ENCODE results near the gene HNRNPH1. TPM values are rescaled to one million over a fixed set of nuclear protein-coding genes. Genes with fewer than 3 reads are reported as not detected.

The HNRNPH1 gene
- total RNA-seq, 1 donor from 2014 or later, result 458 TPM

GRCh38 chr5:179620703-179621350 lies 2.6 kb downstream of the HNRNPH1 start:
- Mint-ChIP-seq H3K27me3 (ENCODE audit: low read depth, unreplicated experiment) (no peaks in the 10 kb centered on the region), H3K9me3 (ENCODE audit: unreplicated experiment) (no peaks in the 10 kb centered on the region), H3K36me3 (ENCODE audit: low read depth, unreplicated experiment) (peaks cover 30% of the 10 kb centered on the region), H3K4me3 (ENCODE audit: unreplicated experiment) (peak overlapping the region; percentile 95), H3K4me1 (ENCODE audit: low read depth, unreplicated experiment) (peaks cover 32% of the 10 kb centered on the region), H3K27ac (ENCODE audit: unreplicated experiment) (peak overlapping the region; percentile 8)
- FAIRE-seq (no peak), DNase-seq (ENCODE audit: low read depth) (peak; percentile 43)
- Histone ChIP-seq H4K20me1 (ENCODE audit: insufficient read depth, low read length) (peaks cover 74% of the 10 kb centered on the region), H3K79me2 (ENCODE audit: insufficient read depth, low read length) (peaks cover 81% of the 10 kb centered on the region), H3K36me3 (ENCODE audit: insufficient read depth, low read length) (peaks cover 63% of the 10 kb centered on the region), H3K4me1 (ENCODE audit: insufficient read depth, low read length) (peaks cover 27% of the 10 kb centered on the region), H2AFZ (ENCODE audit: low read depth, low read length) (no peak overlapping the region), H3K27me3 (ENCODE audit: insufficient read depth, low read length) (no peaks in the 10 kb centered on the region), H3K4me2 (ENCODE audit: low read length) (peak overlapping the region; percentile 95), H3K27ac (ENCODE audit: low read depth, low read length) (peak overlapping the region; percentile 59), H3K9me3 (ENCODE audit: insufficient read depth, low read depth, low read length) (no peaks in the 10 kb centered on the region), H3K9ac (ENCODE audit: low read length) (peak overlapping the region; percentile 99), H3K4me3 (ENCODE audit: insufficient read depth, low read depth, low read length) (peak overlapping the region; percentile 91)
- no peak for TF ChIP-seq EZH2 (IDR thresholded peaks at IDR 0.05; ENCODE audit: insufficient read depth, low read length)
- no peak for TF ChIP-seq CTCF (IDR thresholded peaks at IDR 0.05; ENCODE audit: insufficient read depth, low read depth, low read length)

GRCh38 chr5:179620293-179620692 lies 3.2 kb downstream of the HNRNPH1 start:
- Histone ChIP-seq H3K4me2 (ENCODE audit: low read length) (peak overlapping the region; percentile 95), H3K4me1 (ENCODE audit: insufficient read depth, low read length) (peaks cover 27% of the 10 kb centered on the region), H3K27ac (ENCODE audit: low read depth, low read length) (peak overlapping the region; percentile 59), H3K36me3 (ENCODE audit: insufficient read depth, low read length) (peaks cover 69% of the 10 kb centered on the region), H3K9me3 (ENCODE audit: insufficient read depth, low read depth, low read length) (no peaks in the 10 kb centered on the region), H3K79me2 (ENCODE audit: insufficient read depth, low read length) (peaks cover 86% of the 10 kb centered on the region), H2AFZ (ENCODE audit: low read depth, low read length) (no peak overlapping the region), H3K4me3 (ENCODE audit: insufficient read depth, low read depth, low read length) (peak overlapping the region; percentile 91), H3K27me3 (ENCODE audit: insufficient read depth, low read length) (no peaks in the 10 kb centered on the region), H4K20me1 (ENCODE audit: insufficient read depth, low read length) (peaks cover 79% of the 10 kb centered on the region), H3K9ac (ENCODE audit: low read length) (peak overlapping the region; percentile 99)
- Mint-ChIP-seq H3K36me3 (ENCODE audit: low read depth, unreplicated experiment) (peaks cover 33% of the 10 kb centered on the region), H3K27me3 (ENCODE audit: low read depth, unreplicated experiment) (no peaks in the 10 kb centered on the region), H3K4me1 (ENCODE audit: low read depth, unreplicated experiment) (peaks cover 32% of the 10 kb centered on the region), H3K4me3 (ENCODE audit: unreplicated experiment) (peak overlapping the region; percentile 95), H3K9me3 (ENCODE audit: unreplicated experiment) (no peaks in the 10 kb centered on the region), H3K27ac (ENCODE audit: unreplicated experiment) (no peak overlapping the region)
- DNase-seq (ENCODE audit: low read depth), result no peak
- no peak for TF ChIP-seq EZH2 (IDR thresholded peaks at IDR 0.05; ENCODE audit: insufficient read depth, low read length)
- TF ChIP-seq CTCF (IDR thresholded peaks at IDR 0.05; ENCODE audit: insufficient read depth, low read depth, low read length), result no peak
- no peak for FAIRE-seq

GRCh38 chr5:179619776-179620175 lies 3.7 kb downstream of the HNRNPH1 start:
- no peaks in the 10 kb centered on the region for H3K9me3 Mint-ChIP-seq (ENCODE audit: unreplicated experiment)
- H3K27me3 Mint-ChIP-seq (ENCODE audit: low read depth, unreplicated experiment), result no peaks in the 10 kb centered on the region
- Histone ChIP-seq H3K9ac (ENCODE audit: low read length) (peak overlapping the region; percentile 99), H3K27me3 (ENCODE audit: insufficient read depth, low read length) (no peaks in the 10 kb centered on the region), H3K4me1 (ENCODE audit: insufficient read depth, low read length) (peaks cover 23% of the 10 kb centered on the region), H3K79me2 (ENCODE audit: insufficient read depth, low read length) (peaks cover 91% of the 10 kb centered on the region), H3K9me3 (ENCODE audit: insufficient read depth, low read depth, low read length) (no peaks in the 10 kb centered on the region), H4K20me1 (ENCODE audit: insufficient read depth, low read length) (peaks cover 84% of the 10 kb centered on the region), H3K4me2 (ENCODE audit: low read length) (peak overlapping the region; percentile 95), H3K27ac (ENCODE audit: low read depth, low read length) (peak overlapping the region; percentile 59), H2AFZ (ENCODE audit: low read depth, low read length) (no peak overlapping the region), H3K4me3 (ENCODE audit: insufficient read depth, low read depth, low read length) (peak overlapping the region; percentile 91), H3K36me3 (ENCODE audit: insufficient read depth, low read length) (peaks cover 74% of the 10 kb centered on the region)
- peaks cover 29% of the 10 kb centered on the region for H3K4me1 Mint-ChIP-seq (ENCODE audit: low read depth, unreplicated experiment)
- no peak for TF ChIP-seq EZH2 (IDR thresholded peaks at IDR 0.05; ENCODE audit: insufficient read depth, low read length)
- FAIRE-seq, result no peak
- no peak for DNase-seq (ENCODE audit: low read depth)
- H3K36me3 Mint-ChIP-seq (ENCODE audit: low read depth, unreplicated experiment), result peaks cover 33% of the 10 kb centered on the region
- no peak overlapping the region for H3K27ac Mint-ChIP-seq (ENCODE audit: unreplicated experiment)
- peak overlapping the region; percentile 95 for H3K4me3 Mint-ChIP-seq (ENCODE audit: unreplicated experiment)
